Measurements from ENCODE around the gene CLK2.
"Not testable (repeated sequence)": the region's sequence is repeated elsewhere in the genome, so short reads cannot be mapped to it uniquely, and the experiment has no call there.

CLK2 gene

GRCh38 chr1:155295942-155296267 is 22.6 kb upstream of the CLK2 start:
- no peak for DNase-seq

DNA sequence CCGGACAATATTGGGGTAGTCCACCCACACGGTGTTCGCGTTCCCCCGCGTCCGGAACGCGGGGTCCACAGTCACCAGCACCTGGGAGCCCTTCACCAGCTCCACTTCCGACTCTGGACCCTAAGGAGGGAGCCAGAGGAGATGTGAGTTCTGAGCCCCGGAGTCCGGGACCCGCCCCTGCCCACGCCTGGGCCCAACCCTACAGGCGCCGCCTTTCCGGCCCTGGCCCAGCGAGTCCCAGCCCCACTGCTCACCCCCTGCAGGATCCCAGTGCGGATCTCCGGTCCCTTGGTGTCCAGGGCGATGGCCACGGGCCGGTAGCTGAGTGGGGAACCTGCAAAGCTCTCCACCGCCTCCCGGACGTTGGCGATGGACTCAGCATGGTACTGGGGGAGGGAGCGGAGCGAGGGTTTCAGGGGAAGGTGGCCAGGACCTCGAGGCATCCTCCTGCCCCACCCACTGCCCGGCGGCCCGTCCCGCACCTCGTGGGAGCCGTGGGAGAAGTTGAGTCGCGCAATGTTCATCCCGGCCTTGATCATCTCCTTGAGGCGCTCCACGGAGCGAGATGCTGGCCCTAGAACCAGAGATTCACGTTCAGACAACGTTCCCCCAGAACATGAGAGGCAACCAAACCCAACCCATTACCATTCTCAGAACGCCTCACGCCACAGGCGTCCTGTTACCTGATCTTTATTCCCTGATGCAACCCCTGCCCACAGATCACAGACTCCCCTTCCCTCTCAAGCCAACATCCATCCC is 22.1 kb upstream of the CLK2 start:
- no peak for DNase-seq

DNA sequence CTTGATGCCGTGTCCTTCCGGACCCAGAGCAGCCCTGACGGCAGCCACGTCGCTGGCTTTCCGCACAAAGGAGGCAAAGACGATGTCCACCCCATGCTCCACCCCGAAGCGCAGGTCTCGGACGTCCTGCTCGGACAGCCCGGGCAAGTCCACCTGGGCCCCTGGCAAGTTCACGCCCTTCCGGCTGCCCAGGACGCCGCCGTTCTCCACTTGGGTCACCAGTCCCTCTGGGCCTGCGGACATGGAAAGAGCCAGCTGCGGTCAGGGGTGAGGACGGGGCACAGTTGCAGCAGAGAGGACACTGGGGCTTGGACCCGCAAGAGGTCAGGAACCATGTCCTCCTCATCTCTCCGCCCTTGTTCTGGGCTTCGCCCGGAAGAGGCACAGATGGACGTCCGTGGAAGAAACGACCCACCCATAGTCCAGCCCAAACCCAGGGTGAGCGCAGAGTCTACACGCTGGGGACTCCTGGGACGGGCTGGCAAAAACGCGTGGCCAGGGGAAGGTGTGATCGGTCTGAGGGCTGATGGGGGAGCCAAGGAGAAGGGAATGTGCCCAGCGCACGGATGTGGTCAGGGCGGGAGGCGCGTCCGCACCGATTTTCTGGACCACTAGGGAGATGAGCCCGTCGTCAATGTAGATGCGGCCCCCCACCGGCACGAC is 21.3 kb upstream of the CLK2 start:
- DNase-seq = no peak

- DNase-seq = no peak
Observed at GRCh38 chr1:155293086-155293749, 19.9 kb upstream of the CLK2 start.

DNA sequence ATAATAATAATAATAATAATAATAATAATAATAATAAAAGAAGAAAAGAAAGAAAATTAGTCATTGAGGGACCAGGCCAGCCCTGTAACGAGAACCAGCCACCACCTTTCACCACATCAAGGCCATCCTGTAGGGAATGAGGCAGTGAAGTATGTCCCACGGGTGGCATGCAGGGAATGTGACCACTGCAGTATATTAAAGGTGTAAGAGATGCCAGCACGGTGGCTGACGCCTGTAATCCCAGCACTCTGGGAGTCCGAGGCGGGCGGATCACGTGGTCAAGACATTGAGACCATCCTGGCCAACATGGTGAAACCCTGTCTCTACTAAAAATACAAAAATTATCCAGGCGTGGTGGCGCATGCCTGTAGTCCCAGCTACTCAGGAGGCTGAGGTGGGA is 17.7 kb upstream of the CLK2 start:
- not testable (repeated sequence) for DNase-seq

DNA sequence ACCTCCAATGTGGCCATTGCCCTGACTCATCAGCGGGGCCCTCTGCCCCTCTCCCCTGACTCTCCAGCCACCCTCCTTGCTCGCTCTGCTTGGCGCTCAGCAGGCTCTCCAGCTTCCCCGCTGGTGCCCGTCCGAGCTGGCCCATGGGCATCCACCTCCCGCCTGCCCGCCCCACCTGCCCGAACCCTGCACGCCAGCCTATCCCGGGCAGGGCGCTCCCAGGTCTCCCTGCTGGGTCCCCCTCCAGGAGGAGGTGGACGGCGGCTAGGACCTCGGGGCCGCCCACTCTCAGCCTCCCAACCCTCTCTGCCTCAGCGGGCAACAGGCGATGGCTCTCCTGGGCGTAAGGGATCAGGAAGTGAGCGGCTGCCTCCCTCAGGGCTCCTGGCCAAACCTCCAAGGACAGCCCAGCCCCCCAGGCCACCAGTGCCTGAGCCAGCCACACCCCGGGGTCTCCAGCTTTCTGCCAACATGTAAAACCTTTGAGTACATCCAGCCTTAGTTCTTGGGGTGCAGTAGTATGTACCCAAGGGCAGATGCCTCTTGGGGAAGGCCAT is 14.8 kb upstream of the CLK2 start:
- DNase-seq = no peak

GRCh38 chr1:155286544-155286943 is 13.2 kb upstream of the CLK2 start:
- DNase-seq = no peak

DNA sequence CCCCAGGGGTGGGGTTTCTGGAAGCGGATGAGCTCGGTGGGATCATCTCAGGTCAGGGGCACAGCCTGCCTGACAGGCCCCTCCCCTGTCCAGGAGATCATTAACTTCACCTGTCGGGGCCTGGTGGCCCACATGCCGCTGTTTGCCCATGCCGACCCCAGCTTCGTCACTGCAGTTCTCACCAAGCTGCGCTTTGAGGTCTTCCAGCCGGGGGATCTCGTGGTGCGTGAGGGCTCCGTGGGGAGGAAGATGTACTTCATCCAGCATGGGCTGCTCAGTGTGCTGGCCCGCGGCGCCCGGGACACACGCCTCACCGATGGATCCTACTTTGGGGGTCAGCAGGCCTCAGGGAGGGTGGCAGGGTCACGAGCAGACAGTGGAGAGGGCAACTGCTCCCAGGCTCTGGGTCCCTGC is 12.3 kb upstream of the CLK2 start:
- DNase-seq = no peak

GRCh38 chr1:155285063-155285462 is 11.8 kb upstream of the CLK2 start:
- DNase-seq = no peak

- no peak for DNase-seq
Observed at GRCh38 chr1:155284476-155284875, 11.2 kb upstream of the CLK2 start.

GRCh38 chr1:155282488-155283091 is 9.3 kb upstream of the CLK2 start:
- no peak for DNase-seq

DNA sequence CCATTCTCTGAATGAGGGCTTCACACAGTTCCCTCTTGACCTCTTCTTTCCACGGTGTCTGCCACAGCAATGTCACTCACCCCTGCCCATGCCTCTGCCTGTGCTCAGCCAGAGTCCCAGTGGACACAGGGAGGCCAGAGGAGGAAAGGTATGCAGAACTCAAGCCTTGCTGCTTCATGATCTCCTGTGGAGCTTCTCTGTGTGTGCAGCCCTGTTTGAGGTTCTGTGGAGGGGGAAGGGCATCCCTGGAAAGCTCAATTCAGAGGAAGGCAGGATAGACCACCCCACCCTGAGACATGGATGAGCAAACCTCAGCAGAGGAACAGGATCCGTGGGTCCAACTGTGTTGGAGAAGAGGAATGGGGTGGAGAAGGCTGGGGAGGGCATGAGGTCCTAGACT is 6.0 kb upstream of the CLK2 start:
- DNase-seq = no peak

DNA sequence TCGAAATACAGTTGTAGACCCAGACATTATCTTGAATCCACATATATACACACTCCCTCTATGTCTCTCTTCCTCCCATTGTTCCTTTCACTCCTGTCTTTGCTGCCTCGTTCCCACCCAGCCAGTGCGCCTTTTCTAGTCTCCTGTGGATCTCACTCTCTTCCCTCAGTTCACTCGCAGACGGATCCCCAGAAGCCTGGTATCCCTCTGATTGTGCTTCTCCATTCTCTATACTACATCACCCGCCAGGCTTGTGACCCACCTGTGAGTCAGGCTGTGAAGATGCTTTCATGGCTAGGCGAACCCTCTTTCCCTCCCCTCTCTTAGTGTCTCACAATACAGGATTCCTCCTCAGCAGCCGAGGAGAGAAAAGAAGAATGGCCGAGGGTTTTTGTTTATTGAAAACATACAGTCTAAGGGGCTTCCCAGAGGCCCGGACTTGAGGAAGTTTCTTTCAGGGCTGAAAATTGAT is 5.4 kb upstream of the CLK2 start:
- DNase-seq = no peak

DNA sequence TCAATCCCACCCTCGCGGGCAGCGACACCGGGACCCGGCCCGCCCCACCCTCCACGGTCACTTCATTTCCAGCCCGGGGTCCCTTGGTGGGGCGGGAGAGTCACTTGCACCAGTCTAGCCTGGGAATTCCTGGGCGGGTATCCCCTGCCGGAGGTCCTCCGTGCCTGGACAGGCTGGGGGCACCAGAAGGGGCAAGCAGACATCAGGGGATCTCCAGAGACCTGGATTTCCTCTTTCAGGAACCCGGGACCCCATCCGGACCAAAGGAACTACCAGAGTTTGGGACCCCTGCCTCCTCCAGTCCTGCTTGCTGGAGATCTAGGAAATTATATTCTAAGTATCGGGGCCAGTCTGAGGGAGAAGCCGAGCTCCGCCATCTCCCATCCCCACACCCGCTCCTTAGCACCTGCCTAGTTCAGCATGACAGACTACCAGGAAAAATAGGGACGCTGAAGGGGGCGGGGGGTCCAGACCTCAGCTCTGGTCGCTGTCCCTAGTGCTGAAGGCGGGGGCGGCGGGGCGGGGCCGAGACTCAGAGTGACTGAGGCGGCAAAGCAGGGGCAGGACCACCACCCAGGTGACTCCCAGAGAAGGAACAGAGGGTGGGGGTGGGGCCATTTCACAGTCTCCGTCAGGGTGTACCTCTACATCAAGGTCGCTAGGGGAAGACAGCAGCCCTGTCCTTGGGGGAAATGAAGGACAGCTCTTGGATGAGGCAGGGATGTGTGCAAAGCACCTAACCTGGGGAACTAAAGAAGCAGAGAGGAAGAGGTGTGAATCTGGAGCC is 4.8 kb upstream of the CLK2 start:
- peak; percentile 33 for DNase-seq

DNA sequence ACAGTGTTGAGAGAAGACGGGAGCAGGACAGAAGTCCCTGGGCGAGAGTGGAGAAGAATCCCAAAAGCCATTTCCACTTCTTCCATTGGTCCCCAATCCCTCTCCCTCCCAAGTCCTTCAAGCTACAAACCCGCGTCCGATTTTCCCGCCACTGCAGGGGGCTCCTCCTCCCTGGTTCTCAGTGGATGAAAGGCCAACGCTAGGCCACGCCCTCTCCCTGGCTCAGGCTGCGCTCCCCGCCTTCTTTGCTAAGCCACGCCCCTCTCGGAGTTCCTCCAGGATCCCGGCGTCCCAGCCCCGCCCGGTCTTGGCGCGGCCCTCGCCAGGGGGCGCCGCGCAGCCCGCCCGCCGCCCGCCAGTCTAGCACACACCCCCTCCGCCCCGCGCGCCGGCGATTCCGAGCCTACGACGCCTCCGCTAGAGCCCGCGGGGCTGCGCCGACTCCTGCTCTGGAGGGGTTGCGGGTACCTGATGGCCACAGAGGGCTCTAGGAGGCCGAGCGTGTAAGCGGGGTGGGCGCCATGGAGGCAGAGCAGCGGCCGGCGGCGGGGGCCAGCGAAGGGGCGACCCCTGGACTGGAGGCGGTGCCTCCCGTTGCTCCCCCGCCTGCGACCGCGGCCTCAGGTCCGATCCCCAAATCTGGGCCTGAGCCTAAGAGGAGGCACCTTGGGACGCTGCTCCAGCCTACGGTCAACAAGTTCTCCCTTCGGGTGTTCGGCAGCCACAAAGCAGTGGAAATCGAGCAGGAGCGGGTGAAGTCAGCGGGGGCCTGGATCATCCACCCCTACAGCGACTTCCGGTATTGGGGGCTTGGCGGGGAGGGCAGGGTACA is 4.0 kb upstream of the CLK2 start, which contains the start of gene HCN3:
HCN3 (plus strand) TSS at position 394 of the 832 bp plus-strand sequence; CDS start at position 522, 128 bp downstream.
- DNase-seq = peak; percentile 94

DNA sequence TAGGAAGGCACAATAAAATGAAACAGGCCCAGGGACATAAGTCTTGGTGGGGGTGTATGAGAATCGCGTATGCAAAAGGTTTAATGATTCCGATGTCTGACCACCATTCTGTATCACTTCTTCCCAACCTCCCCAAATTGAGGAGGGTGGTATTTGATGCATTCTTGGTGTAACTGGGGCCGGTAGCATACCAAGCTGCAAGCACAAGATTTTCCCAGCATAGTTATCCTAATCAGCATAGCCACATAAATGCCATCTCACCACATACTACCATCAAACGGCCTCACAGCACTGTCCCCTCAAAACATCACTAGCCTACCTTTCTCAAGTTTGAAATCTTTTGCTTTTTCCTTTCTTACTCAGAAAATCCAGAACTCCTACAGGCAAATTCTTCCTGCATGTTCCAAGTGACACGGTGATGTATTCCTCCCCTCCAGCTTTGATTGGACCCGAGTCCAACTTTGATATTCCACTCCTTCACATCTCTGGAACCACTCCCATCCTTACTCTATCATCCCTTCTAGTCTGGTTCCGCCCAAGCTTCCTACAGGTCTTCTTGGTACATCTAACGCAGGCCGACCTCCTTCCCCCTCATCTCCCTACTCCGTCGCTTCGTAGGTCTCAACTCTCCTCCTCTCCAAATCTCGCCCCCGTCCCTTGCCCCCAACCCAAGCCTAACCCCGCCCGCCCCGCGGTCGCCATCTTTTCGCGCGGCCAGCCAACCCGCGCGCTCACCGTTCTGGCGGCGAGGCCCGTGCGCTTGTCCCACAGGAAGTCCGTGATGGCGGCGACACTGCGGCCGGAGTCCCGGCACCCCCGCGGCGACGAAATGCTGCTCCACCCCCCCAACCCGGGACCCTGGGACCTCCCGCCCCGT is 600 bp downstream of the CLK2 start:
- no peak for DNase-seq

DNA sequence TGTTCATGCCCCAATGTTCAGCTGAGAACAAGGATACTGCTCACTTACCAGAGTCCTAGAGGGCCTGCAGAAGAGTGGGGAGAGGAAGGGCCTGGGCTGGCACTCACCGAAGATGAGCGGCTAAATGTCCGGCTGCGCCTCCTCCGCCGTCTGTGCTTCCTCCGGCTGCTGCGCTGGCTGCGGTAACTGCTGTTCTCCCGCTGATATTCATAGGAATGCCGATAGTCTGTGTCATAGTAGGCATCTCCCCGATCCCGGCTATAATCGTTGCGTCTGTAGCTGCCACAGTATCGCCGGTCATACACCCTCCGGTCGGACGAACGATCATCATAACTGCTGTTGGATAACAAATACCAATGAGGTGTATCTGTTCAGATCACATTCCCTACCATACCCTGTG is 3.9 kb downstream of the CLK2 start:
- no peak for DNase-seq

DNA sequence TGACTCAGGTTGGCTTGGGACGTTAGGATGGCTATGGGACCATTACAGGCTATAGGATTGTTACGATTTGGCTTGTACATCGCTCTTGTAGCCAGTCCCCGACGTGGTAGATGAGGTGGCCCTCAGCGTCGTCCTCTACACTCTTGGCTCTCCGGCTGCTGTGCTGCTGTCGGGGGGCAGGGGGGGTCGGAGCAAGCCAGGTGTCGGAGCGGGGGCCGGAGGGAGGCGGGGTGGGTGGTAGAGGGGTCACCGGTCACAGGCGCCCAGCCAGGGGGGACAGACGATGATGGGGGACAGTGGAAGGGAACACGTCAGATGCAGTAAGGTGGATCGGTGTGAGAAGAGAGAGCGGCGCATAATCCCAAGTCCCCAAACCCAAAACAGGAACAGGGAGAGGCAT is 4.7 kb downstream of the CLK2 start:
- DNase-seq = no peak

DNA sequence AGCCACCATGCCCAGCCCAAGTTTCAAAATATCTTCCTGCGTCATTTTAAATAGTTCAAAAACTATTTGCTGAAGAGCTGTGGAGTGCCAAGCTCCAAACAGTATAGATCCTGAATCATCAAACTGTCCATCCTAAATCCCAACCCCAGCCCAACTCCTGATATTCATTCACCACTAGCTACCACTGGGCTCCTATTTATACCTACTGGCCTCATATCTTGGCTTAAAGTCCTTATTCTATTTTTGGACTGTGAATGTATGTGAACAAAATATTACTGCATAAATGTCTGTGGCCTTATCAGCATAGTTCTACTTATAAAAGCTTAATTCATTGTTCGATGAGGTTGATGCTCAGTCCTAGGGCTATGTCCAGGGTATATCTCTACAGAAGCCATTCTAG is 5.9 kb downstream of the CLK2 start:
- no peak for DNase-seq

- DNase-seq = no peak
Observed at GRCh38 chr1:155266553-155266952, 6.8 kb downstream of the CLK2 start.

DNA sequence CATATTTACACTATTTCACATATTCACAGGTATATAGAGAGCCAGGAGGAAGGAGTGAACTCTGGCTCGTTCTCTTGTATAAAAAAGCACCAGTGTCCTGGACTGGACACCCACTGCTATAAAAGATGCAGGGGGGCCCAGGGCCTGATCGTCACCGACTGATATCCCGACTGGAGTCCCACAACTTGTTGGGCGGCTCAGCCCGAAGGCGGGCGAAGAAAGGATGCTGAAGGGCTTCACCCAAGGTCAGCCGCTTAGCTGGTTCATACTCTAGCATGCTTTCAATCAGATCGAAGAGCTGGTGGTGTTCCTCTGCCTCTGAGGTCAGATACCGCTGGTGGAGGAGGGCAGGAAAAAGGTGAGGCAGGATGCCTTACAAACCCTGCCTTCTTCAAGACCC is 10.2 kb downstream of the CLK2 start:
- DNase-seq = no peak

All from MV-4-11 (cell line).